OCI-M2 (cell line): ENCODE measurements around the gene CRNN.

Source experiments
- DNase-seq: peaks from one replicate; lab custom pipeline; 2025; ENCODE audit not compliant: unreplicated experiment; lab: John Stamatoyannopoulos, UW

CRNN gene

GRCh38 chr1:152426731-152427130, 12.7 kb upstream of the CRNN start:
- DNase-seq, result no peak

DNA sequence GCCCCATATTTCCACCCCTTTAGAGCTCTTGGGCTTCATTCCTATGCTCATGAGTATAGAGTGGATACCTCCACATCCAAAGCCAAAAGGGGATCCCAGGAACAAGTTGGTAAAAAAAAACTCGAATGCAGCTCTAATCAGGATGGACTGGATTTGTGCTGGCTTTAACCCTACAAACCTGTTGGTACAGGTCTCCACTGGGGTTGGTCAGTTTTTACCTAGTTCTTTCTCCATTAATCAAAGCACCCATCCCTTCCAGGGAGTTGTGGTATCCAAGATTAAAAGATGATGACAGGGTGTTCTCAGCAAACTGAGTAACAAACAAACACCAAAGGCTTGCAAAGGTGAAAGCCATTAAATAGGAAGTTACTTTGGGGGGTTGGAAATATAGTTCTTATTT, 5.9 kb upstream of the CRNN start:
- no peak for DNase-seq

- DNase-seq, result no peak
Observed at GRCh38 chr1:152415454-152416227, 1.6 kb upstream of the CRNN start.

DNA sequence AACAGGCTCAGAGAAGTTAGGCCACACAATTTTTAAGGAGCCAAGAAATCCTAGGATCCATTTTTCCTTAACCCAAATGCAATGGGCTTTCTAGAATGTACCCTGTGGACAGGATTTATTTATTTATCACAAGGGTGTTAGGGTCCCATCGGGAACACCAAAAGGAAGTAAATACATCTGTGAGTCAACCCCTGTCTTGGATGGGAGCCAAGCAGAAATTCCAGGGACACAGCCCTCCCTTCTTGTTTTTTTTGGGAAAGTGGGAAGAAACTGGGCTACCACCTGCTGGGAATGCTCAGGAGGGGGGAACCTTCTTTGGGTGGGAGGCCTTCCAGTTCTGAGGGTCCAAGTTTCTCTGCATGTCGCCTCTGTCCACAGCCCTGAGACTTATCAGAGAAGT, 1.3 kb downstream of the CRNN start:
- no peak for DNase-seq

DNA sequence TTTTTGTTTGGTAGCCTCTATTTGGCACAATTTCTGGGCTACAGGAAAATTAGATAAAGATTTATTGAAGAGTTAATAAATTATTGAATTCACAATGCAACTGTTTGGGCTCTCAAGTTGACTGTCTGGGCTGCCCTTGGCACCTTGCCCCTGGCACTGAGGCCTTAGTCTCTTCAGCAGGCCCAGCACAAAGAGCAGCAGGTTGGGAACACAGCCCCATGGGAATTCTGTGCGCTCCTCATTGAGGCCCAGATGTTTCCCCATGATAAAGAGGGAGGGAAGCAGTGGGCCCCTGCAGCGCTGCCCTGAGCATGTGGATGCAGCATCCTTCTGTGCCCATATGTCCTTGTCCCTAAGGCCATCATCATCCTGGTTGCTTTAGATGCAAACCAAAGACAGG, 2.9 kb downstream of the CRNN start:
- no peak for DNase-seq

GRCh38 chr1:152410599-152410998, 3.5 kb downstream of the CRNN start:
- no peak for DNase-seq

GRCh38 chr1:152410028-152410427, 4.0 kb downstream of the CRNN start:
- DNase-seq, result no peak

- no peak for DNase-seq
Observed at GRCh38 chr1:152408664-152409063, 5.4 kb downstream of the CRNN start.

- no peak for DNase-seq
Observed at GRCh38 chr1:152398812-152399698, 15.0 kb downstream of the CRNN start.

GRCh38 chr1:152397474-152397873, 16.6 kb downstream of the CRNN start:
- no peak for DNase-seq

DNA sequence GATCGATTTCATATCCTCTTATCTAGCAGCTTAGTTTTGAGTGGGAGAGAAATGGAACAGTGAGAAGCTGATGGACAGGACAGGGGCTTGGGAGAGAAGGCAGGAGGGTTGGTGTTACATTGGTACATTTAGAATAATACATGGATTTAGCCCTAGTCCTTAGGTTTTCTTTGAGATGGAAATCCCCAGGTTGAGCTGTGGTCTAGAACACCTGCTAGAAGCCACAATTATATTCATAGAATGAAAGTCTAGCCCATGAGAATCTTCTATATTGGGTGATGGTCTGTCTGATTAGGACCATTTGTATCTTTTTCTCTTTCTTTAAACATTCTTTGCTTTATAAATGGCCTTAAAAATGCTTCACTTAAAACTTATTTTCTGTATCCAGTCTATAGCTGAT, 19.9 kb downstream of the CRNN start:
- DNase-seq, result no peak

DNA sequence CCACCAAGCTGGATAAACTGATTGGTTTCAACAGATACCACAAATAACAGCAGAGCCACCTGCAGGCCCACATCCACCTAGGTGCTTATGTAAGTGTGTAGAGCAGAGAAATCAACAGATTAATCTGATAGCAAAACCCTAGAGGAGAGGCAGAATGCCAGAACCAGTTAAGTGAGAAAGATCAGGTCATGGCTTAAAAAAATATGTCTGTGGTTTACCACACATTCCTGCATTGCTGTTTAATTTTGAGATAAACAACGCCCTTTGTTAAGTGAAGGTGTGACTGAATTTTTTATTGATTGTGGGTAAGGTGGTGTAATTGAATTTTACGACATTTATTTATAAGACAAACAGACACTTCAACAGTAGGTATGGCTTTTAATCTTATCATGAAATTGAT, 21.2 kb downstream of the CRNN start:
- DNase-seq, result no peak

- DNase-seq, result no peak
Observed at GRCh38 chr1:152388889-152389288, 25.2 kb downstream of the CRNN start.

GRCh38 chr1:152386940-152387339, 27.1 kb downstream of the CRNN start:
- DNase-seq, result no peak

DNA sequence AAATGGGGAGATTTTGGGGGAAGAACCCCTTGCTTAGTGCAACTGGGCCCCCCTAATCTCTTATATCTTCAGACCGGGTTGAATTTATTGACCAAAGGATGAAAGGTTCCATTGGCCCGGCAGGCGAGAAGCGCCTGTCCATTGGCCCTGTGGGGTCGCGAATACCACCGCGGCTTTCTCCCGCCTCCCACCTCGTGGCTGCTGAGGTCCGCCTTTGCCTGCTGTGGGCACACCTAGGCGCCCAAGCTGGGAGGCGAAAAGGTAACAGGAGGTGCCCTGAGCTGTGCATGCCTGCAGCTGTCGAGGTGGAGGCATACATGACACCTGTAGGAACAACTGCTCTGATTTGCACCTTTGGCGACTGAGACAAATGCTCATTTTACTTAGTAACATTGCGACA, 33.1 kb downstream of the CRNN start:
- no peak for DNase-seq

GRCh38 chr1:152374451-152374850, 39.6 kb downstream of the CRNN start:
- no peak for DNase-seq

DNA sequence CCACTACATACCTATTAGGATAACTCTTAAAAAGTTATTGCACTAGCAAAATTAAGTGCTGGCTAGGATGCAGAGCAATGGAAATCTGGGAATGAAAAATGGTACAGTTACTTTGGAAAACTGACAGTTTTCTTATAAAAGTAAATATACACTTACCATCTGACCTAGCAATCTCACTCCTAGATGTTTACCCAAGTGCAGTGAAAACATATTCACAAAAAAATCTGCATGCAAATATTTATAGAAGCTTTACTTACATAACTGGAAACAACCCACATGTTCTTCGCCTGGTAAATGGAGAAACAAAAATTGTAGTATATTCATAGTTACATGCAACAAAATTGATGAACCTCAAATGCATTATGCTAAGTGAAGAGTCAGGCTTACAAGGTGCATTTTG, 41.4 kb downstream of the CRNN start:
- DNase-seq, result no peak

DNA sequence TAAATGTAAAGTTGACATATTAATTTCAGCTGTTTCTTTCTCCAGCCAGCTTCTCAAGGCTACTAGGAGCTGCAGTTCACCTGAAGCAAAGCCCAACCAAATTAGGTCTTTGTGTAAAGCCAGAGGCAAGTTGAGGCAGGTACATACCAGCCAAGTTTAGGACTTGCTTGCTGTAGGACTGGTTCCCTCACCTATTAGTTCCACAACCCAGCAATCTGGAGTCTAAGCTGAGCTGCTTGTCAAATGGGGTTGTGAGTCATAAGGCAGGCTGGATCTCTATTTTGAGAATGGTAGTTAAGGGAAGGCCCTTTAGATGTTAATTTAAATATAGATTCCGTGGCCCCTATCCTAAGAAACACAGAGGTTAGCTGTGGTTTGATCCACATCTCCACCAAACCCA, 46.6 kb downstream of the CRNN start:
- no peak for DNase-seq

GRCh38 chr1:152359906-152360305, 54.2 kb downstream of the CRNN start, which contains the start of gene FLG2:
FLG2 (minus strand) TSS chr1:152360006; CDS start chr1:152358884, 1,122 bp downstream.
- DNase-seq, result no peak
